ENCODE measurements around the gene PAX9. TPM values are rescaled to one million over a fixed set of nuclear protein-coding genes. Genes with fewer than 3 reads are reported as not detected.
A peak's percentile ranks its signal among the peaks of the same experiment; 100 is the strongest.

Gene PAX9
- total RNA-seq, 2 experiments from 2014 or later: not detected

- H3K36me3 Mint-ChIP-seq (ENCODE audit: low read depth): no peaks in the 10 kb centered on the region
- ChIA-PET POLR2A (no interaction called here), CTCF (interaction anchor here (1.2 kb wide), 1 partner anchor 16 kb away, joined by 3 read pairs; no protein-coding TSS in a partner anchor)
- no peaks in the 10 kb centered on the region for H3K4me1 Mint-ChIP-seq
- no peak overlapping the region for H3K4me3 Mint-ChIP-seq
- DNase-seq: no peak
- H3K27me3 Mint-ChIP-seq: peaks cover 86% of the 10 kb centered on the region
- no peaks in the 10 kb centered on the region for H3K9me3 Mint-ChIP-seq
- no peak overlapping the region for H3K27ac Mint-ChIP-seq
These were observed 11.6 kb upstream of the PAX9 start for GRCh38 chr14:36649872-36650650.

DNA sequence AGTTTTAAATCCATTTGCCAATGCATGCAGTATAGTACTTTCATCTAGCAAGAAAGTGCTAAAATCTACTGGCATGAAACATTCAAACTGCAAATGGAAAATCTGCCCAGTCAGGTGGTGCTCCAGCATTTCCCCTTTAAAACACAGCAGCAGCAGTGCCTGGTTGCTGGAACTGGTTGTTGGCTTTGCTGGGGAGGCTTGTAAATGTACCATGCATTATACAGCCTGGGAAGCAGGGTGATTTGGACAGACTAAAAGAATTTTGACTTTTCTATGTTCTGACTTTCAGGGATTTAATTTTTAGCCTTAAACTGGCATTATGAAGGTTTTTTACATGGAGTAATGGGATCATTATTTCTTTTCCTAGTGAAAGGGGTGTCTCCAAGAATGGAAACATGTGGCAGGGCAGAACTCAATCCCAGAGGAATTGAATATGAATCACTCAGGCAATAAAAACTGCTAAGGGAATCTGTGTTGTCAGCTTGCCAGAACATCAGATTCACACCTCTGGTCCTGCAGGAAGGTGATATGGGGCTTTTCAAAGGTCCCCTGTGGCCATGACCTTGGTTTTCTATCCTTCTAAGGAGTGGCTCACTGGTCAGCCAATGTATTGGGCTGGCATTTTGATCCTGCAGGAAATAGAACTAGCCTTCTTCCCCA, 9.0 kb upstream of the PAX9 start:
- Mint-ChIP-seq H3K36me3 (ENCODE audit: low read depth) (peaks cover 5% of the 10 kb centered on the region), H3K4me1 (peaks cover 5% of the 10 kb centered on the region), H3K27me3 (peaks cover 93% of the 10 kb centered on the region), H3K4me3 (no peak overlapping the region), H3K9me3 (peaks cover 4% of the 10 kb centered on the region), H3K27ac (no peak overlapping the region)
- POLR2A ChIA-PET: no interaction called here
- CTCF ChIA-PET: no interaction called here
- DNase-seq: no peak

- no peak for DNase-seq
- peaks cover 5% of the 10 kb centered on the region for H3K36me3 Mint-ChIP-seq (ENCODE audit: low read depth)
- peaks cover 93% of the 10 kb centered on the region for H3K27me3 Mint-ChIP-seq
- ChIA-PET CTCF (no interaction called here), POLR2A (no interaction called here)
- H3K9me3 Mint-ChIP-seq: peaks cover 4% of the 10 kb centered on the region
- H3K4me1 Mint-ChIP-seq: peaks cover 5% of the 10 kb centered on the region
- no peak overlapping the region for H3K27ac Mint-ChIP-seq
- no peak overlapping the region for H3K4me3 Mint-ChIP-seq
These were observed 8.2 kb upstream of the PAX9 start for GRCh38 chr14:36653413-36653812.

DNA sequence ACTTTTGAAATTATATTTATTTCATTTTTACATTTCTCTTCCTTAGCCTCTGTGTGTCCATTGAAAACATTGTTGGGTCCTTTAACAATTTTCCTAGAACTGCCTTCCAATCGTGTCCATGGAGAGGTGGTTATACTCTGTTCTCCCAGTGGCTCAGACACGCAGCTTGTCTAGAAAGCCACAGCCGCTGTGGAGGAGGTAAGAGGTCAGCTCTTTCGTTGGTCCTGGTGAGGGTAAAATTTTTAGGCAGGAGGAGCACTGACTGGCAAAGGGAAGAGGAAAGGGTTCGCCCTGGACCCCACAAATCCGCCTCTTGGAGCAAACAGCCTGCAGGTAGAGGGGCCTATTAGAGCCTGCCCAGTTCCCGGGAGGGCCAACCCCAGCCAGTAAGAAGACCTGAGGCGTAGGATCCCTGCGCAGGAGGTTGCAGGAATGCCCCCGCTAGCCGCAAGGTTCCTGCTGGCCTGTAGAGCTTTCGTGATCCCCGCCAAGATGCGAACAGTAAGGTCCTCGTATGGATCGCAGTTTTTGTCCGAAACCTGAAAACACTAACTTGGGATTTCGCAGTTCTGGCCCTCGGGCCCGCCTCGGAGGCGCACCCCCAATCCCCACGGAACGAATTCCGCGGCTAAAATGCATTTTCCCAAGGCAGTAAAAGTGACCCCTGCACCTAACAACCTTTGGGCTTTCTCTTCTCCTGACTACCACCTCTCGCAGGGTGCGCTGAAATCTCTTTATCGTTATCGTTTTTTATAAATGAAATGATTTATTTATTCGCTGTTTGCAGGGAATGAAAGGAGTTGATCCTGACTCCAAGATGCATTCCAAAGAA, 7.5 kb upstream of the PAX9 start:
- H3K9me3 Mint-ChIP-seq: peaks cover 6% of the 10 kb centered on the region
- ChIA-PET POLR2A (no interaction called here), CTCF (no interaction called here)
- peaks cover 7% of the 10 kb centered on the region for H3K4me1 Mint-ChIP-seq
- H3K36me3 Mint-ChIP-seq (ENCODE audit: low read depth): peaks cover 7% of the 10 kb centered on the region
- peak overlapping the region; percentile 19 for H3K27ac Mint-ChIP-seq
- no peak for DNase-seq
- H3K27me3 Mint-ChIP-seq: peaks cover 91% of the 10 kb centered on the region
- no peak overlapping the region for H3K4me3 Mint-ChIP-seq

- H3K9me3 Mint-ChIP-seq: peaks cover 6% of the 10 kb centered on the region
- H3K4me3 Mint-ChIP-seq: no peak overlapping the region
- peaks cover 93% of the 10 kb centered on the region for H3K27me3 Mint-ChIP-seq
- H3K27ac Mint-ChIP-seq: peak overlapping the region; percentile 19
- no peak for DNase-seq
- CTCF ChIA-PET: interaction anchor here (1.4 kb wide), 1 partner anchor 133 kb away, joined by 4 read pairs; no protein-coding TSS in a partner anchor
- peaks cover 8% of the 10 kb centered on the region for H3K4me1 Mint-ChIP-seq
- H3K36me3 Mint-ChIP-seq (ENCODE audit: low read depth): peaks cover 8% of the 10 kb centered on the region
- POLR2A ChIA-PET: no interaction called here
These were observed 6.8 kb upstream of the PAX9 start for GRCh38 chr14:36654794-36655381.

DNA sequence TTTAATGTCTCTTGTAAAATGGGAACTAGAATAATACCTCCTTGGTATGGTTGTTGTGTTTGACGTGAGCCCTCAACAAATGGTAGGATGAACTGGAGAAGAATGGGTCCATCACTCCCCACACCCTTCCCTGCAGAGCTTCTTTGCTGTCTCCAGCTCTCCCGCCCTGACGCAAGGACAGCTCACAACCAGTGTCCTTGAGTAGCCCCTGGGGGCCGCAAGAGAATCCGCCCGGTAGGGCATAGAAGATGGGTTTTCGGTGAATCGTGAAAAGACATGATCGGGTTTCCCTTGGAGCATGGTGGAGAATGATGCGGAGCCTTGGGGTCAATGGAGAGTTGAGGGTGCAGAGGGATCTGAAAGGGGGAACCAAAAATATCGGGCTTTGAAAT, 6.1 kb upstream of the PAX9 start:
- Mint-ChIP-seq H3K4me3 (peak overlapping the region; percentile 32), H3K27ac (peak overlapping the region; percentile 27), H3K9me3 (peaks cover 6% of the 10 kb centered on the region), H3K36me3 (ENCODE audit: low read depth) (peaks cover 8% of the 10 kb centered on the region), H3K27me3 (peaks cover 93% of the 10 kb centered on the region), H3K4me1 (peaks cover 8% of the 10 kb centered on the region)
- POLR2A ChIA-PET: no interaction called here
- DNase-seq: no peak
- CTCF ChIA-PET: interaction anchor here (1.4 kb wide), 1 partner anchor 134 kb away, joined by 4 read pairs; no protein-coding TSS in a partner anchor

DNA sequence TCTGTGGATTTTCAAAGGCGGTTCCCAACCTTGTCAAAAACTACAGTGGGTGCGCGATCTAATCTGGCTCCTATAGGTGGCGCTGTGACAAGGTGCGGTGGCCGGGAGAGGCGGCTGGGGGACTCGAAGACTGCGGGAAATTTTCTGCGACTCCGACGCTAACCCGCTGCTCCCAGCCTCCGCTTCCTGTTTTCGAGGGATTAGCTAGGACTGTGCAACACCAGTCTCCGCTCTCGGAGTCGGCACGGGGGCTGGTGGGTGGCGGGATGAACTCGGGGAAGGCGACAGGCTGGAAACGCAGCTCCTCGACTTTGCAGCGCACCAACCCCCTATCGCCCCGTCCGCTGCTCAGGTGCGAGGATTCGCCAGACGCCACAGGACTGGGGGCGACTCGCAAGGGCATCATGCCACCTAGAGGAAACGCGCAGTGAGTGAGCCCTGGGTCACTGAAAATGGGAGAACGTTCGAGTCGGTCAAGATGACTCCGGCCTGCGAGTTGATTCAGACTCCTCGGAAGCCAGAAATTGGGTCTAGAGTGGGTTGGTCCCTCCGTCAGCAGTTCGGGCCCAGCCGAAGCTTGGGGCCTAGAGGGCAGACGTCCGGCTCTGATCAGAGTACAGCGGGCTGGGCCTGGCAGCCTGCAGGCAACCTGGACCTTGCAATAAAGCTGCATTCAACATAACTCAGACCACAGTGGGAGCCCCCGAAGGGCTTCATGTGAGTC, 5.5 kb upstream of the PAX9 start:
- POLR2A ChIA-PET: no interaction called here
- CTCF ChIA-PET: interaction anchor here (1.4 to 2.2 kb wide), 2 partner anchors 8 to 135 kb away, joined by 4 to 7 read pairs; no protein-coding TSS in a partner anchor
- Mint-ChIP-seq H3K36me3 (ENCODE audit: low read depth) (peaks cover 8% of the 10 kb centered on the region), H3K4me1 (peaks cover 8% of the 10 kb centered on the region), H3K9me3 (peaks cover 6% of the 10 kb centered on the region), H3K4me3 (peak overlapping the region; percentile 32), H3K27me3 (peaks cover 95% of the 10 kb centered on the region), H3K27ac (peak overlapping the region; percentile 25)
- no peak for DNase-seq

DNA sequence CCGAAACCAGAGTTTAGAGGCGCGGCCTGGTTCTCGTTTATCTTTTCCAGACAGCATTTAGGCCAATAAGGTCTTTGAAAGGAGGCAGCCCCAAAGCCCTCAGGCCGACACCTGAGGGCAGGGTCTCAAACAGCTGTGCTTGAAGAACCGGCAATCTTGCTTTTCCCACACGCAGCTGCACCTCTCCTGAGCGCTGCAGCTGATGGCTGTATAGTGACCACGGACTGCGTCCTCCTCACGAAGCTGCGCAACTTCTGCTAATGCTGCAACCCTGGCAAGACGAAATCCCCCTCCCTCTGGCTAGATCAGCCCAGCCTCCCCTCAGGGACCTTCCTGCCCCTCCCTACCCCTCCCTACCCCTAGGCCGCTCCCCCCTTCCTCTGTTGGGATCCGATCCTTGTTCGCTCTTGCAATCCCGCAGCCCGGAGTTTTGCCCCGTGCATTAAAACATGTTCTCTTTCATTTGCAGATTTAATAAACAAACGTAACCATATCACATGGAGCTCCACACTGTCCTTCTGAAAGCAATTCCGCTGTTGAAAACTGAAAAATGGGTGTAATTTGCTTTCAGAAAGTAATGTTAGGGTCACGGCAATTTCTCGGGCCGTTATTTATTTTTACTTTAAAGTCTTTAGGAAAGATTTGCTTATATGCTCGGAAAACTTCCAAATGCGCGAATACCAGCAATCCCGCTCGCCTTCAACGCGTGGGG, 4.8 kb upstream of the PAX9 start:
- peaks cover 12% of the 10 kb centered on the region for H3K4me1 Mint-ChIP-seq
- H3K4me3 Mint-ChIP-seq: no peak overlapping the region
- peaks cover 95% of the 10 kb centered on the region for H3K27me3 Mint-ChIP-seq
- ChIA-PET POLR2A (no interaction called here), CTCF (interaction anchor here (0.7 to 2.2 kb wide), 3 partner anchors 8 to 138 kb away, joined by 3 to 7 read pairs (median 3); no protein-coding TSS in a partner anchor)
- H3K27ac Mint-ChIP-seq: peak overlapping the region; percentile 25
- DNase-seq: no peak
- H3K36me3 Mint-ChIP-seq (ENCODE audit: low read depth): peaks cover 15% of the 10 kb centered on the region
- H3K9me3 Mint-ChIP-seq: peaks cover 6% of the 10 kb centered on the region

DNA sequence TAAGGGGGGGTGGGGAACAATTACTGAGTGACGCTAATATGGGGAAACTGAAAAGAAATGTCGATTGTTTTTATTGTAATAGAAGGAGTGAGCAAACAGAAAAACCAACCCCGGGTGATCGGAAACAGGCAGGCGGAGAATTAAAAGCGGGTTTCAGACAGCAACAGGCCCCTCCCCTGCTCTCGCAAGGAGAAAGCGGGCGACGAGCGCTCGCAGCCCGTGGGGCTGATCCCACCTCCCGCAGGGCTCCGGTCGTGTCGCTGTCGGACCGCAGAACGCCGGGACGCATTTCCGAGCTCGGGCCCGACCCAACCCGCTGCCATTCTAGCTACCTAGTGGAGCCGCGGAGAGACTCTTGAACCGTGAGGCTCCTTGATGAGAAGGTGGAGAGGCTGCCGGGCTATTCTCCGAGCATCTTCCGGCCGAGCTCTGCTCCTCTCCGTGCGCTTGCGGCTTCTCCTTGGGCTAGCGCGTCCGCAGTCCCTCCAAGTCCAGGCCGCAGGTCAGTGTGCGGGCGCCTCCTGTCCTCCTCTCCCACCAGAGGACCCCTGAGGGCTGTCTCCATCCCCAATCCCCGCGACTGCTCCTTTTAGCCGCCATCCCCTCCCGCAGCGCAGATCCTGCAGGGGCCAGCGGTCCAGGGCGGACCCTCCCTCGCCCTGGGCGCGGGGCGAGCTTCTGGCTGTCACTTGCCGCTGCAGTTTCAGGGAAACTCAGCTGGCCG, 4.1 kb upstream of the PAX9 start:
- ChIA-PET POLR2A (no interaction called here), CTCF (interaction anchor here (0.7 to 2.2 kb wide), 3 partner anchors 9 to 138 kb away, joined by 3 to 7 read pairs (median 3); no protein-coding TSS in a partner anchor)
- Mint-ChIP-seq H3K27ac (no peak overlapping the region), H3K27me3 (peaks cover 96% of the 10 kb centered on the region), H3K36me3 (ENCODE audit: low read depth) (peaks cover 15% of the 10 kb centered on the region), H3K4me3 (no peak overlapping the region), H3K4me1 (peaks cover 17% of the 10 kb centered on the region), H3K9me3 (peaks cover 6% of the 10 kb centered on the region)
- no peak for DNase-seq

- POLR2A ChIA-PET: no interaction called here
- CTCF ChIA-PET: interaction anchor here (1.2 to 2.2 kb wide), 2 partner anchors 10 to 137 kb away, joined by 3 to 7 read pairs; no protein-coding TSS in a partner anchor
- H3K4me3 Mint-ChIP-seq: no peak overlapping the region
- no peak overlapping the region for H3K27ac Mint-ChIP-seq
- peaks cover 15% of the 10 kb centered on the region for H3K36me3 Mint-ChIP-seq (ENCODE audit: low read depth)
- peaks cover 96% of the 10 kb centered on the region for H3K27me3 Mint-ChIP-seq
- DNase-seq: no peak
- peaks cover 19% of the 10 kb centered on the region for H3K4me1 Mint-ChIP-seq
- peaks cover 6% of the 10 kb centered on the region for H3K9me3 Mint-ChIP-seq
These were observed 3.3 kb upstream of the PAX9 start for GRCh38 chr14:36658123-36659009.

All from activated CD4-positive, alpha-beta T cell treated with anti-CD3 and anti-CD28 coated beads, Interleukin-2, amount 10 ng/mL, durations not matched to agents 7 days and 5 days (primary cell).